H1 (cell line): ENCODE results near the gene GABRA4. TPM values are rescaled to one million over a fixed set of nuclear protein-coding genes. Genes with fewer than 3 reads are reported as not detected.

ENCODE experiments used
- CBX5 ChIP-seq: fragments of 300-800, 300-1000 bp; sonication (generic); IDR thresholded peaks from 2 replicates; pipeline ENCODE4 v1.7.1; 2016; ENCODE audit warnings: antibody characterized with exemption, low read length, low read depth
- CBX8 ChIP-seq: fragments of 300-800, 300-1000 bp; sonication (generic); IDR thresholded peaks from 2 replicates; pipeline ENCODE4 v1.7.1; 2016; ENCODE audit warnings: low read depth, low read length, borderline replicate concordance
- CEBPB ChIP-seq: IDR thresholded peaks from 2 replicates; pipeline ENCODE4 v1.6.1; 2012; ENCODE audit warnings: low read depth, low read length
- KDM1A ChIP-seq: fragments of 200-600, 300-600 bp; sonication (generic); IDR thresholded peaks from 2 replicates; pipeline ENCODE4 v1.7.1; 2016; ENCODE audit warnings: mild to moderate bottlenecking, low read length, borderline replicate concordance
- POLR2A ChIP-seq, 2 experiments: IDR thresholded peaks; 1 replicate in 1 of 2; 2 replicates in 1 of 2; pipeline ENCODE4 v1.6.1; 2011; ENCODE audit warnings: low read depth in 2 of 2, low read length in 2 of 2, mild to moderate bottlenecking in 2 of 2; ENCODE audit errors: control extremely low read depth in 1 of 2
- POLR2AphosphoS5 ChIP-seq: IDR thresholded peaks from 2 replicates; pipeline ENCODE4 v1.6.1; 2011; ENCODE audit warnings: low read depth, low read length
- RXRA ChIP-seq: IDR thresholded peaks from 2 replicates; pipeline ENCODE4 v1.6.1; 2011; ENCODE audit warnings: low read depth, mild to moderate bottlenecking, low read length, moderate library complexity; ENCODE audit not compliant: insufficient read depth
- SIRT6 ChIP-seq: IDR thresholded peaks from one replicate; pipeline ENCODE4 v1.7.1; 2012; ENCODE audit warnings: low read length, inconsistent platforms
- SP4 ChIP-seq: IDR thresholded peaks from 2 replicates; pipeline ENCODE4 v1.6.1; 2012; ENCODE audit warnings: low read length, inconsistent platforms
- polyA plus RNA-seq, 7 experiments: library from polyadenylated mRNA; depleted of rRNA in 3 of 7; stranded (reverse) in 5 of 7; unstranded in 2 of 7; fragments of >200 nt in 5 of 7; fragments of 200-250 nt in 2 of 7; gene quantifications; 1 replicate in 5 of 7; 2 replicates in 1 of 7; 4 replicates in 1 of 7; pipeline versions ENCODE4 v1.2.1 to v1.2.3, GENCODE V29; 2011 to 2013; ENCODE audit warnings: missing spikeins in 2 of 7, mixed read lengths in 2 of 7
- total RNA-seq: library from RNA; stranded (reverse); fragmentation: NEBNext Ultra II Directional; extraction: Animal tissue kit (Norgen Biotek cat#: 25700); gene quantifications from 2 replicates; pipeline ENCODE4 v1.2.1, GENCODE V29; 2021
- TF ChIP-seq, protein P1 (sequence below): fragments of 300-600 bp; sonication (generic); IDR thresholded peaks from 2 replicates; pipeline ENCODE4 v1.7.1; 2012; ENCODE audit warnings: low read length, moderate library complexity, mild to moderate bottlenecking, inconsistent platforms; ENCODE audit not compliant: insufficient replicate concordance

Gene GABRA4
- total and polyA plus RNA-seq, 2 of the 8 experiments (the other 6 are each of a cell fraction or from before 2014, with no cell fraction given): 0.09 to 0.37 TPM

DNA sequence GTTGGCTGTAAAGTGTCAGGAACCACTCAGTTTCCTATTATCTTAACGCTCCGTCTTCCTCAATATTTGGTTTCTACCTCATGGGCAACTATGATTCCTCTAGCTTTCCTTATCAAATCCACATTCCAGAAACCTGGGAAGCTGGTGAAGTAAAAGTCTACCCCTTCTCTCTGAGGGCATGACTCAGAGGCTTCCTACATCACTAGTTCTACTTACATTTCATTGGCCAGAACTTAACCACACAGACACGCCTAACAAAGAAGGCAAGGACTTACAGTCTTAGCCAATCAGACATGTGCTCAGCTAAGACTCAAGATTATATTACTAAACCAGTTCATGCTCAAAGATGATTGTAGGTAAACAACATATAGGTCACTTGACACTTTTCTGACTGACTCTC, 114.7 kb downstream of the GABRA4 start (continued):
- TF ChIP-seq, protein P1, sequence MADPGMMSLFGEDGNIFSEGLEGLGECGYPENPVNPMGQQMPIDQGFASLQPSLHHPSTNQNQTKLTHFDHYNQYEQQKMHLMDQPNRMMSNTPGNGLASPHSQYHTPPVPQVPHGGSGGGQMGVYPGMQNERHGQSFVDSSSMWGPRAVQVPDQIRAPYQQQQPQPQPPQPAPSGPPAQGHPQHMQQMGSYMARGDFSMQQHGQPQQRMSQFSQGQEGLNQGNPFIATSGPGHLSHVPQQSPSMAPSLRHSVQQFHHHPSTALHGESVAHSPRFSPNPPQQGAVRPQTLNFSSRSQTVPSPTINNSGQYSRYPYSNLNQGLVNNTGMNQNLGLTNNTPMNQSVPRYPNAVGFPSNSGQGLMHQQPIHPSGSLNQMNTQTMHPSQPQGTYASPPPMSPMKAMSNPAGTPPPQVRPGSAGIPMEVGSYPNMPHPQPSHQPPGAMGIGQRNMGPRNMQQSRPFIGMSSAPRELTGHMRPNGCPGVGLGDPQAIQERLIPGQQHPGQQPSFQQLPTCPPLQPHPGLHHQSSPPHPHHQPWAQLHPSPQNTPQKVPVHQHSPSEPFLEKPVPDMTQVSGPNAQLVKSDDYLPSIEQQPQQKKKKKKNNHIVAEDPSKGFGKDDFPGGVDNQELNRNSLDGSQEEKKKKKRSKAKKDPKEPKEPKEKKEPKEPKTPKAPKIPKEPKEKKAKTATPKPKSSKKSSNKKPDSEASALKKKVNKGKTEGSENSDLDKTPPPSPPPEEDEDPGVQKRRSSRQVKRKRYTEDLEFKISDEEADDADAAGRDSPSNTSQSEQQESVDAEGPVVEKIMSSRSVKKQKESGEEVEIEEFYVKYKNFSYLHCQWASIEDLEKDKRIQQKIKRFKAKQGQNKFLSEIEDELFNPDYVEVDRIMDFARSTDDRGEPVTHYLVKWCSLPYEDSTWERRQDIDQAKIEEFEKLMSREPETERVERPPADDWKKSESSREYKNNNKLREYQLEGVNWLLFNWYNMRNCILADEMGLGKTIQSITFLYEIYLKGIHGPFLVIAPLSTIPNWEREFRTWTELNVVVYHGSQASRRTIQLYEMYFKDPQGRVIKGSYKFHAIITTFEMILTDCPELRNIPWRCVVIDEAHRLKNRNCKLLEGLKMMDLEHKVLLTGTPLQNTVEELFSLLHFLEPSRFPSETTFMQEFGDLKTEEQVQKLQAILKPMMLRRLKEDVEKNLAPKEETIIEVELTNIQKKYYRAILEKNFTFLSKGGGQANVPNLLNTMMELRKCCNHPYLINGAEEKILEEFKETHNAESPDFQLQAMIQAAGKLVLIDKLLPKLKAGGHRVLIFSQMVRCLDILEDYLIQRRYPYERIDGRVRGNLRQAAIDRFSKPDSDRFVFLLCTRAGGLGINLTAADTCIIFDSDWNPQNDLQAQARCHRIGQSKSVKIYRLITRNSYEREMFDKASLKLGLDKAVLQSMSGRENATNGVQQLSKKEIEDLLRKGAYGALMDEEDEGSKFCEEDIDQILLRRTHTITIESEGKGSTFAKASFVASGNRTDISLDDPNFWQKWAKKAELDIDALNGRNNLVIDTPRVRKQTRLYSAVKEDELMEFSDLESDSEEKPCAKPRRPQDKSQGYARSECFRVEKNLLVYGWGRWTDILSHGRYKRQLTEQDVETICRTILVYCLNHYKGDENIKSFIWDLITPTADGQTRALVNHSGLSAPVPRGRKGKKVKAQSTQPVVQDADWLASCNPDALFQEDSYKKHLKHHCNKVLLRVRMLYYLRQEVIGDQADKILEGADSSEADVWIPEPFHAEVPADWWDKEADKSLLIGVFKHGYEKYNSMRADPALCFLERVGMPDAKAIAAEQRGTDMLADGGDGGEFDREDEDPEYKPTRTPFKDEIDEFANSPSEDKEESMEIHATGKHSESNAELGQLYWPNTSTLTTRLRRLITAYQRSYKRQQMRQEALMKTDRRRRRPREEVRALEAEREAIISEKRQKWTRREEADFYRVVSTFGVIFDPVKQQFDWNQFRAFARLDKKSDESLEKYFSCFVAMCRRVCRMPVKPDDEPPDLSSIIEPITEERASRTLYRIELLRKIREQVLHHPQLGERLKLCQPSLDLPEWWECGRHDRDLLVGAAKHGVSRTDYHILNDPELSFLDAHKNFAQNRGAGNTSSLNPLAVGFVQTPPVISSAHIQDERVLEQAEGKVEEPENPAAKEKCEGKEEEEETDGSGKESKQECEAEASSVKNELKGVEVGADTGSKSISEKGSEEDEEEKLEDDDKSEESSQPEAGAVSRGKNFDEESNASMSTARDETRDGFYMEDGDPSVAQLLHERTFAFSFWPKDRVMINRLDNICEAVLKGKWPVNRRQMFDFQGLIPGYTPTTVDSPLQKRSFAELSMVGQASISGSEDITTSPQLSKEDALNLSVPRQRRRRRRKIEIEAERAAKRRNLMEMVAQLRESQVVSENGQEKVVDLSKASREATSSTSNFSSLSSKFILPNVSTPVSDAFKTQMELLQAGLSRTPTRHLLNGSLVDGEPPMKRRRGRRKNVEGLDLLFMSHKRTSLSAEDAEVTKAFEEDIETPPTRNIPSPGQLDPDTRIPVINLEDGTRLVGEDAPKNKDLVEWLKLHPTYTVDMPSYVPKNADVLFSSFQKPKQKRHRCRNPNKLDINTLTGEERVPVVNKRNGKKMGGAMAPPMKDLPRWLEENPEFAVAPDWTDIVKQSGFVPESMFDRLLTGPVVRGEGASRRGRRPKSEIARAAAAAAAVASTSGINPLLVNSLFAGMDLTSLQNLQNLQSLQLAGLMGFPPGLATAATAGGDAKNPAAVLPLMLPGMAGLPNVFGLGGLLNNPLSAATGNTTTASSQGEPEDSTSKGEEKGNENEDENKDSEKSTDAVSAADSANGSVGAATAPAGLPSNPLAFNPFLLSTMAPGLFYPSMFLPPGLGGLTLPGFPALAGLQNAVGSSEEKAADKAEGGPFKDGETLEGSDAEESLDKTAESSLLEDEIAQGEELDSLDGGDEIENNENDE: no peak
- no peak for TF ChIP-seq SP4
- no peak for TF ChIP-seq CBX8
- no peak for TF ChIP-seq POLR2AphosphoS5
- TF ChIP-seq POLR2A (IDR thresholded peaks at IDR 0.05; ENCODE audit: control extremely low read depth in 1 of 2, low read depth in 2 of 2, low read length in 2 of 2): no peak
- TF ChIP-seq CBX5: no peak
- TF ChIP-seq SIRT6: no peak
- TF ChIP-seq KDM1A: no peak
- no peak for TF ChIP-seq CEBPB
- TF ChIP-seq RXRA: no peak
